A673 (cell line): ENCODE measurements around the gene ZFHX2. TPM values are rescaled to one million over a fixed set of nuclear protein-coding genes. Genes with fewer than 3 reads are reported as not detected.
A peak's percentile ranks its signal among the peaks of the same experiment; 100 is the strongest.

Experiments
- BruUV-seq: library from RNA; stranded (reverse); fragments of 400-500 nt; replicated peaks from 2 replicates; lab custom pipeline; 2021; lab: Mats Ljungman, UMichigan
- CTCF ChIA-PET: fragments of 300-600 bp; sonication (Branson Sonifier 250); formaldehyde crosslinking; loops from one replicate; lab custom pipeline; 2022; ENCODE audit warnings: antibody characterized with exemption; lab: Charles Lee
- POLR2A ChIA-PET: fragments of 300-600 bp; sonication (Branson Sonifier 250); formaldehyde crosslinking; loops from one replicate; lab custom pipeline; 2022; ENCODE audit warnings: antibody characterized with exemption; ENCODE audit not compliant: low non-redundant PET; lab: Charles Lee
- DNase-seq: peaks from one replicate; pipeline ENCODE4 v3.0.0-alpha.2; 2015; ENCODE audit warnings: low spot score
- H3K27ac ChIP-seq: fragments of 200-600 bp; sonication (generic); 2 replicates; pipeline ENCODE4 v1.5.1; 2016; ENCODE audit warnings: mixed run types, low read depth, mild to moderate bottlenecking, mixed read lengths, antibody characterized with exemption, low read length; ENCODE audit not compliant: poor library complexity, severe bottlenecking
- H3K27me3 ChIP-seq: fragments of 200-600 bp; sonication (generic); replicated peaks from 2 replicates; pipeline ENCODE4 v1.6.1; 2017; ENCODE audit warnings: mixed run types, low read depth, mild to moderate bottlenecking, mixed read lengths, antibody characterized with exemption, low read length; ENCODE audit not compliant: insufficient read depth, poor library complexity
- H3K36me3 ChIP-seq: fragments of 200-600 bp; sonication (generic); 2 replicates; pipeline ENCODE4 v1.6.1; 2016; ENCODE audit warnings: mixed run types, mild to moderate bottlenecking, mixed read lengths, antibody characterized with exemption, low read length; ENCODE audit not compliant: insufficient read depth, poor library complexity, severe bottlenecking
- H3K4me1 ChIP-seq: fragments of 200-600 bp; sonication (generic); 2 replicates; pipeline ENCODE4 v1.6.1; 2017; ENCODE audit warnings: mixed run types, mild to moderate bottlenecking, mixed read lengths, antibody characterized with exemption, low read length; ENCODE audit not compliant: insufficient read depth, poor library complexity, severe bottlenecking
- H3K4me3 ChIP-seq: fragments of 200-600 bp; sonication (generic); 2 replicates; pipeline ENCODE4 v1.5.1; 2016; ENCODE audit warnings: low read depth, mixed run types, mild to moderate bottlenecking, mixed read lengths, low read length; ENCODE audit not compliant: poor library complexity, severe bottlenecking
- H3K9me3 ChIP-seq: fragments of 200-600 bp; sonication (generic); 2 replicates; pipeline ENCODE4 v1.6.1; 2016; ENCODE audit warnings: mixed run types, low read depth, mild to moderate bottlenecking, mixed read lengths, antibody characterized with exemption, low read length; ENCODE audit not compliant: poor library complexity, severe bottlenecking
- CTCF ChIP-seq: fragments of 300-800, 200-600 bp; sonication (generic); conservative IDR thresholded peaks from 2 replicates; pipeline ENCODE4 v1.5.1; 2017; ENCODE audit warnings: low read depth, mild to moderate bottlenecking, antibody characterized with exemption, low read length, moderate library complexity, mixed read lengths
- EZH2 ChIP-seq: fragments of 200-600 bp; sonication (generic); IDR thresholded peaks from 2 replicates; pipeline ENCODE4 v1.6.1; 2017; ENCODE audit warnings: borderline replicate concordance, low read depth, mild to moderate bottlenecking, mixed read lengths, antibody characterized with exemption, low read length; ENCODE audit not compliant: poor library complexity, severe bottlenecking
- intact Hi-C: fragments of 100-400 bp; cut with micrococcal nuclease; formaldehyde crosslinking; loops from one replicate; pipeline ENCODE4 v1.10.0; 2022; ENCODE audit not compliant: unreplicated experiment
- total RNA-seq: library from RNA; stranded (reverse); gene quantifications from 2 replicates; pipeline ENCODE4 v1.2.3, GENCODE V29; 2021

Gene ZFHX2
- total RNA-seq, 1 experiment from 2014 or later, result 4.8 TPM

GRCh38 chr14:23578560-23579310 is 27.2 kb upstream of the ZFHX2 start, which contains the start of gene JPH4:
Gene JPH4, minus strand, starts transcription at chr14:23578790. Its CDS starts 1,337 bp downstream, at chr14:23577453.
- peaks cover 49% of the 10 kb centered on the region for H3K27me3 ChIP-seq
- CTCF ChIA-PET, result interaction anchor here (0.6 to 1.0 kb wide), 2 partner anchors 10 to 100 kb away, joined by 4 to 5 read pairs; no protein-coding TSS in a partner anchor
- no peak within 1 kb of the TSS for H3K27ac ChIP-seq
- no TSS peak for BruUV-seq
- intact Hi-C loops, result no loop called here
- no peaks in the 10 kb centered on the region for H3K36me3 ChIP-seq
- H3K4me3 ChIP-seq, result no peak within 1 kb of the TSS
- DNase-seq, result no peak
- POLR2A ChIA-PET, result no interaction called here
- no peaks in the 10 kb centered on the region for H3K9me3 ChIP-seq
- TF ChIP-seq CTCF (no peak), EZH2 (no peak)
- peaks cover 15% of the 10 kb centered on the region for H3K4me1 ChIP-seq

GRCh38 chr14:23577710-23578392 is 26.3 kb upstream of the ZFHX2 start:
- DNase-seq, result no peak
- no peaks in the 10 kb centered on the region for H3K9me3 ChIP-seq
- no peak overlapping the region for H3K27ac ChIP-seq
- TF ChIP-seq EZH2 (peak; percentile 54), CTCF (no peak)
- H3K4me3 ChIP-seq, result no peak overlapping the region
- no TSS peak for BruUV-seq
- no peaks in the 10 kb centered on the region for H3K36me3 ChIP-seq
- POLR2A ChIA-PET, result no interaction called here
- peaks cover 49% of the 10 kb centered on the region for H3K27me3 ChIP-seq
- intact Hi-C loops, result no loop called here
- CTCF ChIA-PET, result interaction anchor here (0.6 to 1.0 kb wide), 3 partner anchors 11 to 219 kb away, joined by 4 to 6 read pairs (median 5); no protein-coding TSS in a partner anchor
- peaks cover 15% of the 10 kb centered on the region for H3K4me1 ChIP-seq

- intact Hi-C loops, result no loop called here
- peaks cover 15% of the 10 kb centered on the region for H3K4me1 ChIP-seq
- no peaks in the 10 kb centered on the region for H3K9me3 ChIP-seq
- H3K27ac ChIP-seq, result no peak overlapping the region
- H3K27me3 ChIP-seq, result peaks cover 49% of the 10 kb centered on the region
- H3K4me3 ChIP-seq, result peak overlapping the region; percentile 23
- DNase-seq, result no peak
- ChIA-PET POLR2A (no interaction called here), CTCF (no interaction called here)
- H3K36me3 ChIP-seq, result no peaks in the 10 kb centered on the region
- TF ChIP-seq CTCF (no peak), EZH2 (peak; percentile 62)
- no TSS peak for BruUV-seq
Measured at GRCh38 chr14:23577004-23577681, 25.6 kb upstream of the ZFHX2 start.
